DMS53 treated with DMSO at 0.1 percent for 48 hours (cell line): Measurements from ENCODE around the gene SRRM5.
"Not testable (repeated sequence)": the region's sequence is repeated elsewhere in the genome, so short reads cannot be mapped to it uniquely, and the experiment has no call there.

Experiments used
- DNase-seq: peaks from one replicate; lab custom pipeline; 2025; ENCODE audit not compliant: unreplicated experiment; lab: John Stamatoyannopoulos, UW

Gene SRRM5

GRCh38 chr19:43638214-43638994 lies 26.5 kb downstream of the SRRM5 start:
- DNase-seq: no peak

- DNase-seq: no peak
These were observed 27.2 kb downstream of the SRRM5 start for GRCh38 chr19:43638995-43639518.

- DNase-seq: peak; percentile 19
These were observed 27.9 kb downstream of the SRRM5 start, which contains the start of gene CADM4 for GRCh38 chr19:43639519-43640423. CADM4 (minus strand) TSS chr19:43639850; CDS start chr19:43639790, 60 bp downstream.

- DNase-seq: no peak
These were observed 28.5 kb downstream of the SRRM5 start for GRCh38 chr19:43640424-43640757.

- no peak for DNase-seq
These were observed 29.4 kb downstream of the SRRM5 start for GRCh38 chr19:43641333-43641732.

- no peak for DNase-seq
These were observed 30.6 kb downstream of the SRRM5 start for GRCh38 chr19:43642531-43642930.

GRCh38 chr19:43643326-43643725 lies 31.4 kb downstream of the SRRM5 start:
- DNase-seq: no peak

- no peak for DNase-seq
These were observed 32.3 kb downstream of the SRRM5 start for GRCh38 chr19:43644181-43644580.

GRCh38 chr19:43648633-43649032 lies 36.7 kb downstream of the SRRM5 start:
- no peak for DNase-seq

GRCh38 chr19:43649514-43649913 lies 37.6 kb downstream of the SRRM5 start:
- no peak for DNase-seq

- DNase-seq: not testable (repeated sequence)
These were observed 38.4 kb downstream of the SRRM5 start for GRCh38 chr19:43650276-43650675.

- DNase-seq: peak; percentile 47
These were observed 40.1 kb downstream of the SRRM5 start for GRCh38 chr19:43651758-43652545.

GRCh38 chr19:43652546-43652874 lies 40.6 kb downstream of the SRRM5 start:
- DNase-seq: no peak

GRCh38 chr19:43656436-43656835 lies 44.5 kb downstream of the SRRM5 start:
- DNase-seq: no peak

GRCh38 chr19:43658001-43658400 lies 46.1 kb downstream of the SRRM5 start:
- no peak for DNase-seq

GRCh38 chr19:43658494-43658893 lies 46.6 kb downstream of the SRRM5 start:
- DNase-seq: no peak

GRCh38 chr19:43660301-43660970 lies 48.5 kb downstream of the SRRM5 start:
- DNase-seq: no peak

- DNase-seq: no peak
These were observed 49.1 kb downstream of the SRRM5 start for GRCh38 chr19:43660971-43661360.

GRCh38 chr19:43662487-43662886 lies 50.6 kb downstream of the SRRM5 start:
- DNase-seq: no peak

GRCh38 chr19:43664018-43664417 lies 52.1 kb downstream of the SRRM5 start:
- no peak for DNase-seq
